ENCODE data around the gene NLGN4X. TPM values are rescaled to one million over a fixed set of nuclear protein-coding genes. Genes with fewer than 3 reads are reported as not detected.

Gene NLGN4X
- total RNA-seq, result not detected in 2 replicates
- long read RNA-seq, result 0 reads

DNA sequence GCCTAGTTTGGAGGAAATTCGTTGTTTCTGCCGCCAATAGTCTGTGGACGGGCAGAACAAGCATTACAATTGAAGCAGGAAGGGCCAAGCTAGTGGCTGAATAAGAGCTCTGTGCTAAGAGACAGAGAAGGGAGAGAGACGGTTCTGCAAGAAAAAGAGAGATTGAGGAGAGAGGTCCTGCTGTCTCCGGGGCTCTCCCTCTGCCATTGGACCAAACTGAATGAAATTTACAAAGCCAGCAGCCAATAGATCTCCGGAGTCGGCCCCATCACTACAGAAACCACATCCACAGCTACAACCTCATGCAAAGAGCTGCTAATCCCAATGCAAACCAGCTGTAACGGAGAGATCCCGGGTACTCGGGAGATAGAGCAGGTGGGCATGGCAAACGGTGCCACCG lies at the start of gene NLGN4X:
TSS of gene NLGN4X (minus strand) at position 148 of the 400 bp plus-strand sequence. CDS start 77,401 bp downstream, outside the sequence.
- no peaks in the 10 kb centered on the region for H3K9me3 Mint-ChIP-seq (ENCODE audit: unreplicated experiment)
- H3K27ac Mint-ChIP-seq (ENCODE audit: unreplicated experiment), result no peak within 1 kb of the TSS
- H3K4me1 Mint-ChIP-seq (ENCODE audit: unreplicated experiment), result peaks cover 7% of the 10 kb centered on the region
- H3K36me3 Mint-ChIP-seq (ENCODE audit: unreplicated experiment), result no peaks in the 10 kb centered on the region
- TF ChIP-seq, protein P1, sequence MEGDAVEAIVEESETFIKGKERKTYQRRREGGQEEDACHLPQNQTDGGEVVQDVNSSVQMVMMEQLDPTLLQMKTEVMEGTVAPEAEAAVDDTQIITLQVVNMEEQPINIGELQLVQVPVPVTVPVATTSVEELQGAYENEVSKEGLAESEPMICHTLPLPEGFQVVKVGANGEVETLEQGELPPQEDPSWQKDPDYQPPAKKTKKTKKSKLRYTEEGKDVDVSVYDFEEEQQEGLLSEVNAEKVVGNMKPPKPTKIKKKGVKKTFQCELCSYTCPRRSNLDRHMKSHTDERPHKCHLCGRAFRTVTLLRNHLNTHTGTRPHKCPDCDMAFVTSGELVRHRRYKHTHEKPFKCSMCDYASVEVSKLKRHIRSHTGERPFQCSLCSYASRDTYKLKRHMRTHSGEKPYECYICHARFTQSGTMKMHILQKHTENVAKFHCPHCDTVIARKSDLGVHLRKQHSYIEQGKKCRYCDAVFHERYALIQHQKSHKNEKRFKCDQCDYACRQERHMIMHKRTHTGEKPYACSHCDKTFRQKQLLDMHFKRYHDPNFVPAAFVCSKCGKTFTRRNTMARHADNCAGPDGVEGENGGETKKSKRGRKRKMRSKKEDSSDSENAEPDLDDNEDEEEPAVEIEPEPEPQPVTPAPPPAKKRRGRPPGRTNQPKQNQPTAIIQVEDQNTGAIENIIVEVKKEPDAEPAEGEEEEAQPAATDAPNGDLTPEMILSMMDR (IDR thresholded peaks at IDR 0.05), result no peak
- DNase-seq (ENCODE audit: extremely low spot score, unreplicated experiment), result no peak
- peaks cover 39% of the 10 kb centered on the region for H3K27me3 Mint-ChIP-seq (ENCODE audit: unreplicated experiment)
- H3K4me3 Mint-ChIP-seq (ENCODE audit: unreplicated experiment), result no peak within 1 kb of the TSS

DNA sequence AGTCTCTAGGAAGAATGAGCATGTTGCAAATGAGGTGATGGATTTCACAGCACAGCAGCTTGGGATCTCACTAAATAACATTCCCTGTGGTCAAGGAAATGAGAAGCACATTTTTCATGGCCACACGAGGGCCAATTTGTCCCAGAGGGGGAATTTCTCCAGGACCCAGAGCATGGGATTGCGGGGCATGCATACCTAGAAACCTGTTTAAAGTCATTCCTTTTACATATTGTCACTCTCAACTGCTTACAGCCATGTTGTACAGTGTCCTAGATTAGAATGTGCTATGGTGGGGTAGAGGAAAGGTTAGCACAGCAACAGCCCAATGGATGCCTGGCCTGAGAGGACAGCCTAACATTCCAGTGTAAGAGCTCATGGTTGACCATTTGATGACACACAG lies 37.4 kb upstream of the NLGN4X start:
- TF ChIP-seq, protein P1 (IDR thresholded peaks at IDR 0.05), result no peak
- Mint-ChIP-seq H3K9me3 (ENCODE audit: unreplicated experiment) (peaks cover 36% of the 10 kb centered on the region), H3K36me3 (ENCODE audit: unreplicated experiment) (no peaks in the 10 kb centered on the region)

DNA sequence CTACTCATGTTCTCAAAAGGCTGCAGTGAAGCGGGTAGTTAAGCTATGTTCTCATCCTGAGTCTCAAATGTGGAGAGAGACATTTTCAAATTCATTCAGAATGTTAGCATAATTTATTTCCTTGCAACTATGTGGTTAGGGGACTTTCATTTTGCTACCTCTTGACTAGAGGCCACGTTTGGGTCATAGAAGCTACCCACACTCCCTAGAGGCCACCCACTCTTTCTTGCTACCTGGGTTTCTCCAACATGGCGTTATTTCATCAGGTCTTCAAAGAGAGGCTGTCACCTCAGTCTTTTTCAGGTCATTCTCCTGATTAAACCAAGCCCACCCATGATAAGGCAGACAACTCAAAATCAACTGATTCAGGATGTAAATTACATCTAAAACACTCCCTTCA lies 34.3 kb upstream of the NLGN4X start:
- TF ChIP-seq, protein P1 (IDR thresholded peaks at IDR 0.05), result no peak
- Mint-ChIP-seq H3K4me3 (ENCODE audit: unreplicated experiment) (no peak overlapping the region), H3K4me1 (ENCODE audit: unreplicated experiment) (no peaks in the 10 kb centered on the region), H3K36me3 (ENCODE audit: unreplicated experiment) (no peaks in the 10 kb centered on the region), H3K27ac (ENCODE audit: unreplicated experiment) (no peak overlapping the region), H3K9me3 (ENCODE audit: unreplicated experiment) (peaks cover 46% of the 10 kb centered on the region), H3K27me3 (ENCODE audit: unreplicated experiment) (no peaks in the 10 kb centered on the region)
- no peak for DNase-seq (ENCODE audit: extremely low spot score, unreplicated experiment)

More for the DNA sequence above, 37.4 kb upstream of the NLGN4X start:
- DNase-seq (ENCODE audit: extremely low spot score, unreplicated experiment), result no peak
- Mint-ChIP-seq H3K27me3 (ENCODE audit: unreplicated experiment) (no peaks in the 10 kb centered on the region), H3K4me1 (ENCODE audit: unreplicated experiment) (no peaks in the 10 kb centered on the region), H3K27ac (ENCODE audit: unreplicated experiment) (no peak overlapping the region), H3K4me3 (ENCODE audit: unreplicated experiment) (no peak overlapping the region)

DNA sequence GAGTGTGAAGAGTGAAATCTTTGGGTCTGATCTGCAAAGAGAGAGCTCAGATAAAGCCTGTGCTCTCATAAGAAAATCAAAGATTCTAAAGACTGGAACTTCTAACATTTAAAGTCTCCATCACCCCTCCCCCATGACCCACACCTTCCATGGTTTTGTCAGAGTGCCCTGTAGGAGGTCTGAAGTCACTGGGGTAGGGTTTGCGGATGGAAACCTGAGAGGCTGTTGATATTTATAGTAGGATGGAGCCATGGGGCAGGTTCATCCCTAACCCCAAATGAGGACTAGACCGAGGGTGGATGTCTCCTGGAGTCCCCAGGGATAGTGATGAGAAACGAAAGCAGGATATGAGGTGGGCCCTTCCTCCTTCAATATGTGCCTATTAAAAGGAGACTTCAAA lies 28.4 kb upstream of the NLGN4X start:
- no peak overlapping the region for H3K27ac Mint-ChIP-seq (ENCODE audit: unreplicated experiment)
- peaks cover 46% of the 10 kb centered on the region for H3K9me3 Mint-ChIP-seq (ENCODE audit: unreplicated experiment)
- H3K36me3 Mint-ChIP-seq (ENCODE audit: unreplicated experiment), result no peaks in the 10 kb centered on the region
- DNase-seq (ENCODE audit: extremely low spot score, unreplicated experiment), result no peak
- H3K4me3 Mint-ChIP-seq (ENCODE audit: unreplicated experiment), result no peak overlapping the region
- H3K27me3 Mint-ChIP-seq (ENCODE audit: unreplicated experiment), result no peaks in the 10 kb centered on the region
- TF ChIP-seq, protein P1 (IDR thresholded peaks at IDR 0.05), result no peak
- H3K4me1 Mint-ChIP-seq (ENCODE audit: unreplicated experiment), result no peaks in the 10 kb centered on the region

DNA sequence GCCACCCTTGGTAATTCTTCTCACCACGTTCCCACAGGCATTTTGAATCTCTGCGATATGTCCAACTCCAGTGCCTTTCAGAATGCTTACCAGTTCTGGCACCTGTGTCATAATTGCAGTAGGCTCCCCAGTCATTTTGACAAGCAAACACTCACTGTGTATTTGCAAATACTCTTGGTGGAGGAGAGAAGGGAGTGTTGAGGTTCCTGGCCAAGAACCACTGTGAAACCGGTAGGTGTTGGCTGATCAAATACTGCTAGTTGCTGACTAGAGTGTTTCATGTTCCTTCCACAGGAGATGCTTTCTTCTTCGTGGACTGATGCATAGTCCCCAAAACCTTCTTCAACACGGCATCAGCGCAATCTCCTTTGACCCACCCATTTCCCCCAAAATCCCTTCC lies 16.0 kb upstream of the NLGN4X start:
- H3K4me1 Mint-ChIP-seq (ENCODE audit: unreplicated experiment), result no peaks in the 10 kb centered on the region
- H3K27me3 Mint-ChIP-seq (ENCODE audit: unreplicated experiment), result no peaks in the 10 kb centered on the region
- DNase-seq (ENCODE audit: extremely low spot score, unreplicated experiment), result no peak
- no peak overlapping the region for H3K4me3 Mint-ChIP-seq (ENCODE audit: unreplicated experiment)
- H3K36me3 Mint-ChIP-seq (ENCODE audit: unreplicated experiment), result no peaks in the 10 kb centered on the region
- TF ChIP-seq, protein P1 (IDR thresholded peaks at IDR 0.05), result no peak
- peaks cover 33% of the 10 kb centered on the region for H3K9me3 Mint-ChIP-seq (ENCODE audit: unreplicated experiment)
- H3K27ac Mint-ChIP-seq (ENCODE audit: unreplicated experiment), result no peak overlapping the region
